NOMO-1 treated with DMSO at 0.1 percent for 48 hours (cell line): Measurements from ENCODE around the gene IFT20.

Experiments
- DNase-seq: peaks from one replicate; lab custom pipeline; 2025; ENCODE audit not compliant: unreplicated experiment; lab: John Stamatoyannopoulos, UW

Gene IFT20, protein sequence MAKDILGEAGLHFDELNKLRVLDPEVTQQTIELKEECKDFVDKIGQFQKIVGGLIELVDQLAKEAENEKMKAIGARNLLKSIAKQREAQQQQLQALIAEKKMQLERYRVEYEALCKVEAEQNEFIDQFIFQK

GRCh38 chr17:28335201-28335958, at the start of gene IFT20, which contains the start of gene TNFAIP1:
Gene IFT20 (minus strand): TSS chr17:28335472. CDS start chr17:28331985, 3,487 bp downstream.
Gene TNFAIP1 (plus strand): TSS chr17:28335761. CDS start chr17:28339522, 3,761 bp downstream.
- DNase-seq, result peak; percentile 99

DNA sequence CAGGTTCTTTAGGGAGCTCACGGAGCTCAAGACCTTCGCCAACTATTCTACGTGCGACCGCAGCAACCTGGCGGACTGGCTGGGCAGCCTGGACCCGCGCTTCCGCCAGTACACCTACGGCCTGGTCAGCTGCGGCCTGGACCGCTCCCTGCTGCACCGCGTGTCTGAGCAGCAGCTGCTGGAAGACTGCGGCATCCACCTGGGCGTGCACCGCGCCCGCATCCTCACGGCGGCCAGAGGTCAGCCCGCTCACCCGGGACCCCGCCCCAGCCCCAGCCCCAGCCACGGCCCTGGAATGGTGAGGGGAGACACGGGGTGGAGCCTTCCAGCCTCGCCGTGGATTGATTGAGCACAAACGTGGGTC, 49.7 kb upstream of the IFT20 start:
- DNase-seq, result no peak

- DNase-seq, result peak; percentile 80
These were observed 49.2 kb upstream of the IFT20 start for GRCh38 chr17:28384281-28385036.

- no peak for DNase-seq
These were observed 46.0 kb upstream of the IFT20 start for GRCh38 chr17:28381141-28381825.

DNA sequence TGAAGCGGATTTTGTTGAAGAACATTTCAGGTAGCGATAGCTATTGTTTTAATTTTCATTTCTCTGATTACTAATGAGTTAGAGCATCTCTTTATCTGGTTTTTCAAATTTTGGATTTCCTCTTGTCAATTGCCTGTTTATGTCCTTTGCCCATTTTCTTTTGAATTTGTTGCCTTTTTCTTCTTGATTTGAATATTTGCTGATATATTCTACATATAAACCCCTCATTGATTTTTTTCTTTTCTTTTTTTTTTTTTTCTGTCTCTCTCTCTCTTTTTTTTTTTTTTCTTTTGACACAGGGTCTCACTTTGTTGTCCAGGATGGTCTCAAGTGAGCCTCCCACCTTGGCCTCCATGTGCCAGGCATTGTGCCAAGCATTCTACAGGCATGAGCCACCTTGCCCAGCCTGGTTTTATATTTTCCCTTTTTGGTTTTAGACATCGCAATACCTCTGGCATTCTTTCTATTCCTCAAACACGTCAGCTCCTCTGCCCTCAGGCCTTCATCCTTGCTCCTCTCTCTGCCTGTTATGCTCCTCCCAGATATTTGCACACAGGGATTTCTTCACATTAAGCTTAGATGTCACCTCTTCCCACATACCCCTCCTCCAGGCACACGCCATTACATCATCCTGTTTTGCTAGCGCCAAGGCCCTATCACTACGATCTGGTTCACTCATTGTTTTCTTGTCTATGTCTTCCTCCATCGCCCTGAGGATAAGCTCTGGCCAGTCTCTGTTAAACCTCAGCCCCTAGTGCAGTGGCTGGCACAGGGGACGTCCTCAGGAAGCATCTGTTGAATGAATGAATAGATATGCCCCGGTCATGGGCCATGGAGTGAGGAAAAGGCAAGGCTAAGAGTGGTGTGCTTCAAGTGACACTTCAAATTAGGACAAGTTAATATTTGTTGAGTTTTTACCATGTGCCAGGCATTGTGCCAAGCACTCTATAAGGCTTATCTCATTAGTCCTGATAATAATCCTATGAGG, 44.8 kb upstream of the IFT20 start:
- DNase-seq, result no peak

- DNase-seq, result no peak
These were observed 37.6 kb upstream of the IFT20 start for GRCh38 chr17:28372945-28373274.

DNA sequence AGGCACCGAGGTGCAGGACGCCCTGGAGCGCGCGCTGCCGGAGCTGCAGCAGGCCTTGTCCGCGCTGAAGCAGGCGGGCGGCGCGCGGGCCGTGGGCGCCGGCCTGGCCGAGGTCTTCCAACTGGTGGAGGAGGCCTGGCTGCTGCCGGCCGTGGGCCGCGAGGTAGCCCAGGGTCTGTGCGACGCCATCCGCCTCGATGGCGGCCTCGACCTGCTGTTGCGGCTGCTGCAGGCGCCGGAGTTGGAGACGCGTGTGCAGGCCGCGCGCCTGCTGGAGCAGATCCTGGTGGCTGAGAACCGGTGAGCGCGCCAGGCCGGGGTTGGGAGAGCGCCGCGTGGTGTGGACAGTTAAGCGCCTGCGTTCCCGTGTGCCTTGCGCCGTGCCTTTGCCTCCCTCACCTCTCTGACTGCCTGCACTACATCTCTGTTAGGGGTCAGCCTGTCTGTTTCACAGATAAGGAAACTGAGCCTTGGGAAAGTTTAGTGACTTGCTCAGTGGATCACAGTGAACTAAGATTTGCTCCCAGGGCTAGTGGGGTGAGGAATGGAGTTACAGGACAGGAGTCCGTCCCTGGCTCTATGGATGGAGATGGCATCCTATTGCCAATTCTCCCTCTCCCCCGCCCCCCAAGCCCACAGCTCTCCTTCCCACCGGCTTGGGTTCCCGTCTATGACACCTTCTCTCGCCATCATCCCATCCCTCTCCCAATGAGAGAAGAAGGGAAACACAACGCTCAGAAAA, 37.1 kb upstream of the IFT20 start:
- DNase-seq, result no peak

DNA sequence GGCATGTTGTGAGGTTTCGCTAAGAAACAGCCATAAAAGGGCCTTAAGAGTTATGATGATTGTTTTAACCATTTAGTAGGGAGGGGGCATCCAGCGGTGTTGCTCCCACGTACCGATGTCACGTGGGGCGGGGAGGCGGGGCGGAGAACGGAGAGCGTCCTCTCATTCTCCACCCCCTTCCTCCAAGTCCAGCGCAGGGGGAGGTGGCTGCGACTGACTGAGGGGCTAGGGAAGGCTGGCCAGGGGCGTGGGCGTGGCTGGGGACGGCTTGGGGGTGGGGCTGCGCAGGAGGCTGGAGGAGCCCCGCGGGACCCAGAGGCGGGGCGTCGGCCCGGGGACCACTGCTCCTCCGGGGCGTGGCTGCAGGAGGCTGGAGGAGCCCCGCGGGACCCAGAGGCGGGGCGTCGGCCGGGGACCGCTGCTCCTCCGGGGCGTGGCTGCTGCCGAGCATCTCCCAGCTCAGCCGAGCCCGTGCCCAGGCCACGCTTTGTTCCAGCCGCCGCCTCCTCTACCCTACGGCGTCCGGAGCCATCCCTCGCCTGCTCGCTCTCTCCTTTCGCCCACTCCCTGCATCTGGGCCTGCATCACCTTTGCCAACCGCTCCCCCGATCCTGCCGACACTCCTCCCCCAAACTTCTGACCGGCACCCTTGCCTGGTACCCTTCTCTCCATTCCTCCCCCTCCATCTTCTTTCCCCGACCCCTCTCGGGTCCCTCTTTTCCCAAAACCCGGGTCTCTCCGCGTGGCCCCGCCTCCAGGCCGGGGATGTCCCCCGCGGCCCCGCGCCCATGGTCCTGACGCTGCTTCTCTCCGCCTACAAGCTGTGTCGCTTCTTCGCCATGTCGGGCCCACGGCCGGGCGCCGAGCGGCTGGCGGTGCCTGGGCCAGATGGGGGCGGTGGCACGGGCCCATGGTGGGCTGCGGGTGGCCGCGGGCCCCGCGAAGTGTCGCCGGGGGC, 36.3 kb upstream of the IFT20 start, which contains the start of gene SARM1:
SARM1 (plus strand) TSS at position 450 of the 958 bp plus-strand sequence; CDS start at position 789, 339 bp downstream.
- no peak for DNase-seq

GRCh38 chr17:28370744-28371103, 35.5 kb upstream of the IFT20 start:
- no peak for DNase-seq

GRCh38 chr17:28370035-28370743, 34.9 kb upstream of the IFT20 start, which contains the start of gene VTN:
Gene VTN (minus strand): TSS chr17:28370307. CDS start chr17:28370203, 104 bp downstream.
- DNase-seq, result no peak

DNA sequence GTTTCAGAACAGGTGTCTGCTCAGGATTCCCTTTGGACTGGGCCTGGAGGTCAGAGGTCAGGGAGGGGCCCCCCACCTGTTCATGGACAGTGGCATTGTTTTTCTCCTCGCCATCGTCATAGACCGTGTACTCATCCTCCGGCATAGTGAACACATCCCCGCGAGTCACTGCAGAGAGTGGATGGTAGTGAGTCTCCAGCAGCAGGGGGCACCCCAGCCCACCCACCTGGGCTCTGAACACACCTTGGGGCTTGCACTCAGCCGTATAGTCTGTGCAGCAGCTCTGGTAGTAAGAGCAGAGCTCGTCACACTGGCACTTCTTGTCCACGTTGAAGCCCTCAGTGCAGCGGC, 34.4 kb upstream of the IFT20 start:
- no peak for DNase-seq

- DNase-seq, result no peak
These were observed 33.8 kb upstream of the IFT20 start for GRCh38 chr17:28368915-28369683.

- DNase-seq, result no peak
These were observed 33.1 kb upstream of the IFT20 start for GRCh38 chr17:28368306-28368831.

DNA sequence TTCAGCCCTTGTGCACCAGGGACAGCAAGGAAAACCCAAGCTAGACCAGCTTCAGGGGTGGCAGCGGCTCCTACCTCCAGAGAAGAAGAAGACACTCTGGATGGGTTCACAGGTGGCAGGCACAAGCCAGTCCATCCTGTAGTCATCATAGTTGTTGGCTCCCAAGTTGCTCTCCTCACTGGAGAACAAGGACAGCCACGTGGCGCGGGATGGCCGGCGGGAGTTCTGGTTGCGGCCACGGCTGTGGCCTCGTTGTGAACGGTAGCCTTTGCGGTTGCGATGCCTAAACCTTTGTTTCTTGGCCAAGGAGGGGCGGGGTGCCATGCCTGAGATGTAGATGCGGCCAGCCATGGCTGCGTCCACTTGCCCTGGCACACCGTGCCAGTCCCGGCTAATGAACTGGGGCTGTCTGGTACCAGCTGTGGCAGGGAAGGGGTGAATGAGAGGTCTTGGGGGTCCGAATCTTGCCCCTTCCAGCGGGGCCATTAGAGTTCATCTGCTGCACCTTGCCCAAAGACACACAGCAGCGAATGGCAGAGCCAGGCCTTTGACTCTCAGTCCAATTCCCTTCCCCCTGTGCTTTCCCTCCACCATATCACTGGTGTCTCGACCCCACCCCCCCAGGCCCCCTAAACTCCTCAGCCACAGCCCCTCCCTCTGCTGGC, 32.5 kb upstream of the IFT20 start:
- DNase-seq, result no peak

DNA sequence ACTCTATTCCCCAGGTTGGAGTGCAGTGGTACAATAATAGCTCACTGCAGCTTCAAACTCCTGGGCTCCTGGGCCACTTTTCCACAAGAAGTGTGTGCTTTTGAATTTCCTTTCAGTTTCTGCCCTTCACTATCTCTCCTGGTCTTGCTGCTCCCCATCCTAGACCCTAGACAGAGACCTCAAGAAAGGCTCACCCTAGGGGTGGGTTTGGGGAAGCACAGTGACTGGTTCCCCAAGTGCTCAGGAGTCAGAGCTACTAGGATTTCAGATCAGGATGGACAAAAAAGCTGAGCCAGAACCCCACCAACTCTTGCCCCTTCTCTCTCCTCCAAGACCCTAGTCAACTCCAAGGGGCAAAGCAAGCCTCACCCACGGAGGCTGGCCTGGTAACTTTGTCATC, 31.3 kb upstream of the IFT20 start:
- DNase-seq, result no peak

DNA sequence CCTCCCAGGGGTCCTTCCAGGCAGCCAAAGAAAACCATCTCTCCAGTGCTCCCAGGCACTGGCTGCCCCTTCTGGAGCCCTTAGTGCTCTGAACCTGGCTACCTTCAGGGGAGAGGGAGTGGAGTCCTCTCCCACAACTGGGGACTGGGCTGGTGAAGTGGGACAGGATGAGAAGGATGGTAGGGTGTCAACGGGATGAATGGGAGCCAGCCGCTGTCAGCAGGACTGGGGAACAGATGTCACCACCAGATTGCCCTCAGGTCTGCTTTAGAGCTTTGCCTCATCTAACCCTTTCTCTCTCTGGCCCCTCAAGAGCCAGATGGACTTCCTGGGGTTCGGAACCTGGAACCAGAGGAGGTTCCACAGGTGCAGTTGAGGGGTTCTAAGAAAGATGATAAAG, 30.2 kb upstream of the IFT20 start:
- DNase-seq, result no peak
